ENCODE data around the gene XXYLT1.
A peak's percentile ranks its signal among the peaks of the same experiment; 100 is the strongest.

The XXYLT1 gene

GRCh38 chr3:195071916-195072820 lies 198.8 kb downstream of the XXYLT1 start:
- no peak for DNase-seq

- DNase-seq: no peak
Measured at GRCh38 chr3:195071011-195071728, 199.8 kb downstream of the XXYLT1 start.

GRCh38 chr3:195070336-195070735 lies 200.6 kb downstream of the XXYLT1 start:
- DNase-seq: no peak

GRCh38 chr3:195069501-195070251 lies 201.3 kb downstream of the XXYLT1 start:
- DNase-seq: no peak

GRCh38 chr3:195068084-195069080 lies 202.6 kb downstream of the XXYLT1 start:
- no peak for DNase-seq

GRCh38 chr3:195066441-195066841 lies 204.5 kb downstream of the XXYLT1 start:
- no peak for DNase-seq

GRCh38 chr3:195065864-195066185 lies 205.1 kb downstream of the XXYLT1 start:
- no peak for DNase-seq

GRCh38 chr3:195065142-195065863 lies 205.7 kb downstream of the XXYLT1 start:
- no peak for DNase-seq

GRCh38 chr3:195064300-195064931 lies 206.5 kb downstream of the XXYLT1 start:
- DNase-seq: no peak

GRCh38 chr3:195063581-195064193 lies 207.3 kb downstream of the XXYLT1 start:
- DNase-seq: peak; percentile 61

GRCh38 chr3:195062866-195063540 lies 208.0 kb downstream of the XXYLT1 start:
- DNase-seq: no peak

- no peak for DNase-seq
Measured at GRCh38 chr3:195061756-195062655, 209.0 kb downstream of the XXYLT1 start.

- DNase-seq: no peak
Measured at GRCh38 chr3:195060531-195061291, 210.2 kb downstream of the XXYLT1 start.

- DNase-seq: no peak
Measured at GRCh38 chr3:195060217-195060481, 210.8 kb downstream of the XXYLT1 start.

GRCh38 chr3:195059471-195060216 lies 211.3 kb downstream of the XXYLT1 start:
- DNase-seq: no peak

GRCh38 chr3:195059006-195059350 lies 212.0 kb downstream of the XXYLT1 start:
- DNase-seq: no peak

GRCh38 chr3:195058336-195059005 lies 212.5 kb downstream of the XXYLT1 start:
- no peak for DNase-seq

All from MV-4-11 (cell line).